Activated CD4-positive, alpha-beta T cell treated with anti-CD3 and anti-CD28 coated beads, Interleukin-2, amount 10 ng/mL, durations not matched to agents 24 days and 14 days (primary cell): ENCODE measurements around the gene ALDOA. TPM values are rescaled to one million over a fixed set of nuclear protein-coding genes. Genes with fewer than 3 reads are reported as not detected.
"Not testable (repeated sequence)": the region's sequence is repeated elsewhere in the genome, so short reads cannot be mapped to it uniquely, and the experiment has no call there.

ENCODE experiments used
- DNase-seq: peaks from one replicate; pipeline ENCODE4 v3.0.0; 2022
- H3K27ac Mint-ChIP-seq: one replicate; pipeline ENCODE4 v1.8.0; 2022; ENCODE audit warnings: mild to moderate bottlenecking, mixed read lengths
- H3K27me3 Mint-ChIP-seq: one replicate; pipeline ENCODE4 v1.8.0; 2022; ENCODE audit warnings: mixed read lengths
- H3K36me3 Mint-ChIP-seq: one replicate; pipeline ENCODE4 v1.8.0; 2022; ENCODE audit warnings: low read depth, mild to moderate bottlenecking, mixed read lengths
- H3K4me1 Mint-ChIP-seq: one replicate; pipeline ENCODE4 v1.8.0; 2021; ENCODE audit warnings: mixed read lengths
- H3K4me3 Mint-ChIP-seq: one replicate; pipeline ENCODE4 v1.8.0; 2022; ENCODE audit warnings: mild to moderate bottlenecking, moderate library complexity, mixed read lengths
- H3K9me3 Mint-ChIP-seq: one replicate; pipeline ENCODE4 v1.8.0; 2021; ENCODE audit warnings: mixed read lengths
- intact Hi-C: fragments of 100-400 bp; cut with micrococcal nuclease; formaldehyde crosslinking; loops from one replicate; pipeline ENCODE4 v1.15.1; 2023
- total RNA-seq: library from RNA; stranded (reverse); gene quantifications from 2 replicates; pipeline ENCODE4 v1.2.3, GENCODE V29; 2022

Gene ALDOA
- total RNA-seq, 1 donor from 2014 or later, result 2,074 TPM

- DNase-seq, result peak; percentile 80
- Mint-ChIP-seq H3K27me3 (peaks cover 49% of the 10 kb centered on the region), H3K36me3 (no peaks in the 10 kb centered on the region), H3K9me3 (no peaks in the 10 kb centered on the region), H3K27ac (no peak overlapping the region), H3K4me1 (peaks cover 6% of the 10 kb centered on the region), H3K4me3 (no peak overlapping the region)
- intact Hi-C loops, result loop anchor here (10.0 kb wide), 1 partner anchor 164 kb away; the partner anchor contains the start of gene CDIPT
Measured at GRCh38 chr16:30028438-30029076, 37.0 kb upstream of the ALDOA start.

GRCh38 chr16:30030011-30030685, 35.4 kb upstream of the ALDOA start:
- no peak for DNase-seq
- Mint-ChIP-seq H3K4me1 (peaks cover 8% of the 10 kb centered on the region), H3K9me3 (no peaks in the 10 kb centered on the region), H3K4me3 (peak overlapping the region; percentile 30), H3K27ac (no peak overlapping the region), H3K36me3 (no peaks in the 10 kb centered on the region), H3K27me3 (peaks cover 52% of the 10 kb centered on the region)
- intact Hi-C loops, result no loop called here

GRCh38 chr16:30030841-30031413, 34.6 kb upstream of the ALDOA start, which contains the start of gene TLCD3B:
TSS of gene TLCD3B (minus strand) at chr16:30031271. CDS start at chr16:30030527, 744 bp downstream.
- DNase-seq, result peak; percentile 56
- Mint-ChIP-seq H3K9me3 (no peaks in the 10 kb centered on the region), H3K27me3 (peaks cover 55% of the 10 kb centered on the region), H3K36me3 (no peaks in the 10 kb centered on the region), H3K4me3 (peak within 1 kb of the TSS; percentile 30), H3K27ac (no peak within 1 kb of the TSS), H3K4me1 (peaks cover 10% of the 10 kb centered on the region)
- intact Hi-C loops, result no loop called here

GRCh38 chr16:30031477-30031918, 34.1 kb upstream of the ALDOA start:
- Mint-ChIP-seq H3K4me1 (peaks cover 10% of the 10 kb centered on the region), H3K36me3 (no peaks in the 10 kb centered on the region), H3K27me3 (peaks cover 56% of the 10 kb centered on the region), H3K9me3 (no peaks in the 10 kb centered on the region), H3K27ac (no peak overlapping the region), H3K4me3 (no peak overlapping the region)
- intact Hi-C loops, result no loop called here
- DNase-seq, result peak; percentile 57

- intact Hi-C loops, result no loop called here
- Mint-ChIP-seq H3K27ac (peak overlapping the region; percentile 51), H3K4me1 (peaks cover 10% of the 10 kb centered on the region), H3K27me3 (peaks cover 51% of the 10 kb centered on the region), H3K9me3 (no peaks in the 10 kb centered on the region), H3K4me3 (no peak overlapping the region), H3K36me3 (no peaks in the 10 kb centered on the region)
- peak; percentile 90 for DNase-seq
Measured at GRCh38 chr16:30032083-30032819, 33.3 kb upstream of the ALDOA start.

GRCh38 chr16:30033270-30033669, 32.3 kb upstream of the ALDOA start:
- H3K4me3 Mint-ChIP-seq, result no peak overlapping the region
- no peaks in the 10 kb centered on the region for H3K36me3 Mint-ChIP-seq
- DNase-seq, result peak; percentile 56
- peaks cover 10% of the 10 kb centered on the region for H3K4me1 Mint-ChIP-seq
- H3K9me3 Mint-ChIP-seq, result no peaks in the 10 kb centered on the region
- no peak overlapping the region for H3K27ac Mint-ChIP-seq
- H3K27me3 Mint-ChIP-seq, result peaks cover 48% of the 10 kb centered on the region
- intact Hi-C loops, result no loop called here

GRCh38 chr16:30040221-30040620, 25.3 kb upstream of the ALDOA start:
- peaks cover 3% of the 10 kb centered on the region for H3K4me1 Mint-ChIP-seq

GRCh38 chr16:30040690-30041089, 24.9 kb upstream of the ALDOA start:
- H3K4me1 Mint-ChIP-seq, H3K4me3 Mint-ChIP-seq, intact Hi-C loops, H3K27ac Mint-ChIP-seq, H3K36me3 Mint-ChIP-seq, H3K9me3 Mint-ChIP-seq, DNase-seq: not testable (repeated sequence)
- H3K27me3 Mint-ChIP-seq, result peaks cover 23% of the 10 kb centered on the region

More at GRCh38 chr16:30040221-30040620, 25.3 kb upstream of the ALDOA start:
- H3K27ac Mint-ChIP-seq, result no peak overlapping the region
- no peaks in the 10 kb centered on the region for H3K9me3 Mint-ChIP-seq
- no peak overlapping the region for H3K4me3 Mint-ChIP-seq
- H3K27me3 Mint-ChIP-seq, result peaks cover 25% of the 10 kb centered on the region
- intact Hi-C loops, result no loop called here
- peaks cover 2% of the 10 kb centered on the region for H3K36me3 Mint-ChIP-seq
- no peak for DNase-seq

- H3K4me3 Mint-ChIP-seq, result no peak overlapping the region
- peaks cover 19% of the 10 kb centered on the region for H3K27me3 Mint-ChIP-seq
- H3K4me1 Mint-ChIP-seq, result peaks cover 4% of the 10 kb centered on the region
- DNase-seq, result no peak
- no peak overlapping the region for H3K27ac Mint-ChIP-seq
- intact Hi-C loops, result no loop called here
- H3K36me3 Mint-ChIP-seq, result peaks cover 2% of the 10 kb centered on the region
- H3K9me3 Mint-ChIP-seq, result no peaks in the 10 kb centered on the region
Measured at GRCh38 chr16:30041841-30042240, 23.7 kb upstream of the ALDOA start.

GRCh38 chr16:30046178-30046577, 19.4 kb upstream of the ALDOA start:
- no peak for DNase-seq
- H3K27me3 Mint-ChIP-seq, result peaks cover 9% of the 10 kb centered on the region
- intact Hi-C loops, result no loop called here
- no peaks in the 10 kb centered on the region for H3K36me3 Mint-ChIP-seq
- no peak overlapping the region for H3K4me3 Mint-ChIP-seq
- H3K27ac Mint-ChIP-seq, result no peak overlapping the region
- peaks cover 6% of the 10 kb centered on the region for H3K4me1 Mint-ChIP-seq
- H3K9me3 Mint-ChIP-seq, result no peaks in the 10 kb centered on the region

- H3K27ac Mint-ChIP-seq, result no peak overlapping the region
- no peaks in the 10 kb centered on the region for H3K9me3 Mint-ChIP-seq
- H3K27me3 Mint-ChIP-seq, result peaks cover 9% of the 10 kb centered on the region
- H3K36me3 Mint-ChIP-seq, result no peaks in the 10 kb centered on the region
- peaks cover 8% of the 10 kb centered on the region for H3K4me1 Mint-ChIP-seq
- no peak for DNase-seq
- no peak overlapping the region for H3K4me3 Mint-ChIP-seq
- intact Hi-C loops, result no loop called here
Measured at GRCh38 chr16:30046588-30046987, 19.0 kb upstream of the ALDOA start.

- no peak for DNase-seq
- Mint-ChIP-seq H3K36me3 (no peaks in the 10 kb centered on the region), H3K27ac (no peak overlapping the region), H3K4me3 (no peak overlapping the region), H3K27me3 (peaks cover 3% of the 10 kb centered on the region), H3K4me1 (peaks cover 29% of the 10 kb centered on the region), H3K9me3 (no peaks in the 10 kb centered on the region)
- intact Hi-C loops, result loop anchor here (10.0 kb wide), 1 partner anchor 235 kb away; the partner anchor contains the start of genes PAGR1 and PRRT2
Measured at GRCh38 chr16:30049871-30050270, 15.7 kb upstream of the ALDOA start.

- intact Hi-C loops, result loop anchor here (10.0 kb wide), 1 partner anchor 237 kb away; the partner anchor contains the start of genes PAGR1 and PRRT2
- no peaks in the 10 kb centered on the region for H3K36me3 Mint-ChIP-seq
- peaks cover 33% of the 10 kb centered on the region for H3K4me1 Mint-ChIP-seq
- H3K9me3 Mint-ChIP-seq, result no peaks in the 10 kb centered on the region
- H3K27me3 Mint-ChIP-seq, result peaks cover 3% of the 10 kb centered on the region
- no peak for DNase-seq
- H3K27ac Mint-ChIP-seq, result peak overlapping the region; percentile 86
- H3K4me3 Mint-ChIP-seq, result peak overlapping the region; percentile 78
Measured at GRCh38 chr16:30051518-30051917, 14.0 kb upstream of the ALDOA start.
